IMR-90 (cell line): Measurements from ENCODE around the gene CACNA2D3. TPM values are rescaled to one million over a fixed set of nuclear protein-coding genes. Genes with fewer than 3 reads are reported as not detected.

Source experiments
- ATAC-seq: fragments of 200-7000 bp; cut with Tn5 transposase; 2 replicates; pipeline ENCODE4 v1.9.1; 2020; ENCODE audit warnings: low read depth, mild to moderate bottlenecking, moderate library complexity
- BruUV-seq: library from RNA; stranded (reverse); fragments of 400-500 nt; replicated peaks from 2 replicates; lab custom pipeline; 2021; lab: Mats Ljungman, UMichigan
- CTCF ChIA-PET: fragments of 300-600 bp; formaldehyde crosslinking; extraction: SDS; loops from one replicate; lab custom pipeline; 2021; ENCODE audit warnings: antibody characterized with exemption; lab: Yijun Ruan, JAX
- POLR2A ChIA-PET: fragments of 300-600 bp; sonication (Branson Sonifier 250); formaldehyde crosslinking; loops from one replicate; lab custom pipeline; 2022; ENCODE audit warnings: antibody characterized with exemption; ENCODE audit not compliant: unreplicated experiment; lab: Charles Lee
- DNase-seq: peaks from one replicate; pipeline ENCODE4 v3.0.0; 2013
- H2AFZ ChIP-seq: replicated peaks from 2 replicates; pipeline ENCODE3; 2013; ENCODE audit warnings: low read length, mild to moderate bottlenecking; ENCODE audit not compliant: poor library complexity
- H2AK5ac ChIP-seq: 2 replicates; pipeline ENCODE4 v1.6.1; 2013; ENCODE audit warnings: low read depth, low read length, inconsistent platforms
- H2AK9ac ChIP-seq: replicated peaks from 2 replicates; pipeline ENCODE3; 2013; ENCODE audit warnings: mild to moderate bottlenecking, low read depth, low read length, moderate library complexity; ENCODE audit not compliant: poor library complexity
- H2BK120ac ChIP-seq: 2 replicates; pipeline ENCODE4 v1.6.1; 2013; ENCODE audit warnings: low read depth, low read length, inconsistent platforms
- H2BK15ac ChIP-seq: 3 replicates; pipeline ENCODE4 v1.6.1; 2013; ENCODE audit warnings: low read depth, low read length, inconsistent platforms
- H2BK20ac ChIP-seq: 2 replicates; pipeline ENCODE4 v1.6.1; 2013; ENCODE audit warnings: low read depth, mild to moderate bottlenecking, inconsistent platforms, low read length, moderate library complexity
- H2BK5ac ChIP-seq: 2 replicates; pipeline ENCODE4 v1.6.1; 2013; ENCODE audit warnings: mild to moderate bottlenecking, low read depth, low read length, inconsistent platforms; ENCODE audit not compliant: poor library complexity, severe bottlenecking
- H3K14ac ChIP-seq: replicated peaks from 2 replicates; pipeline ENCODE4 v1.6.1; 2013; ENCODE audit warnings: low read depth, low read length, inconsistent platforms
- H3K18ac ChIP-seq: 2 replicates; pipeline ENCODE4 v1.6.1; 2013; ENCODE audit warnings: low read depth, low read length, control low read depth
- H3K23ac ChIP-seq: 2 replicates; pipeline ENCODE4 v1.6.1; 2013; ENCODE audit warnings: low read depth, low read length, inconsistent platforms
- H3K27ac ChIP-seq: 2 replicates; pipeline ENCODE4 v1.5.1; 2013; ENCODE audit warnings: mild to moderate bottlenecking, control low read depth, low read length; ENCODE audit not compliant: insufficient read depth
- H3K27me3 ChIP-seq: 2 replicates; pipeline ENCODE4 v1.6.1; 2013; ENCODE audit warnings: low read length; ENCODE audit not compliant: control insufficient read depth, insufficient read depth
- H3K36me3 ChIP-seq: 2 replicates; pipeline ENCODE4 v1.6.1; 2013; ENCODE audit warnings: low read length, mixed read lengths; ENCODE audit not compliant: control insufficient read depth, insufficient read depth
- H3K4ac ChIP-seq: 2 replicates; pipeline ENCODE4 v1.6.1; 2013; ENCODE audit warnings: low read depth, low read length, inconsistent platforms
- H3K4me1 ChIP-seq: 2 replicates; pipeline ENCODE4 v1.6.1; 2013; ENCODE audit warnings: low read length, mixed read lengths; ENCODE audit not compliant: control insufficient read depth, insufficient read depth
- H3K4me2 ChIP-seq: 2 replicates; pipeline ENCODE4 v1.6.1; 2013; ENCODE audit warnings: low read depth, mild to moderate bottlenecking, control low read depth, low read length, moderate library complexity
- H3K4me3 ChIP-seq: 2 replicates; pipeline ENCODE4 v1.5.1; 2013; ENCODE audit warnings: low read depth, mild to moderate bottlenecking, control low read depth, low read length, moderate library complexity; ENCODE audit not compliant: insufficient read depth
- H3K56ac ChIP-seq: 2 replicates; pipeline ENCODE4 v1.6.1; 2013; ENCODE audit warnings: low read length, inconsistent platforms; ENCODE audit not compliant: insufficient read depth; ENCODE audit errors: extremely low read depth
- H3K79me1 ChIP-seq, 2 experiments: 2 replicates each; pipeline ENCODE4 v1.6.1; 2013; ENCODE audit warnings: low read length in 2 of 2, inconsistent platforms in 1 of 2, low read depth in 1 of 2
- H3K9ac ChIP-seq: 2 replicates; pipeline ENCODE4 v1.6.1; 2013; ENCODE audit warnings: low read depth, low read length, control low read depth
- H3K9me1 ChIP-seq: 2 replicates; pipeline ENCODE4 v1.6.1; 2013; ENCODE audit warnings: low read length, inconsistent platforms; ENCODE audit not compliant: insufficient read depth
- H3K9me3 ChIP-seq: 2 replicates; pipeline ENCODE4 v1.6.1; 2013; ENCODE audit warnings: low read length; ENCODE audit not compliant: control insufficient read depth, insufficient read depth
- H4K20me1 ChIP-seq: 2 replicates; pipeline ENCODE4 v1.6.1; 2013; ENCODE audit warnings: low read length, inconsistent platforms; ENCODE audit not compliant: insufficient read depth
- H4K5ac ChIP-seq: 2 replicates; pipeline ENCODE4 v1.6.1; 2013; ENCODE audit warnings: mild to moderate bottlenecking, low read depth, low read length, control low read depth
- H4K8ac ChIP-seq, 2 experiments: 2 replicates each; pipeline ENCODE4 v1.6.1; 2013; ENCODE audit warnings: low read depth in 2 of 2, low read length in 2 of 2, control low read depth in 1 of 2, inconsistent platforms in 1 of 2
- H4K91ac ChIP-seq: 2 replicates; pipeline ENCODE4 v1.6.1; 2013; ENCODE audit warnings: low read depth, low read length, inconsistent platforms; ENCODE audit not compliant: insufficient read depth
- BHLHE40 ChIP-seq: fragments of 150-350 bp; IDR thresholded peaks from 2 replicates; pipeline ENCODE4 v1.6.1; 2016; ENCODE audit warnings: mild to moderate bottlenecking, low read depth, low read length
- WGBS, 2 experiments: methylation state at CpG; one replicate each; pipeline versions ENCODE4 v1.1.5 to v1.1.7; 2013; ENCODE audit warnings: missing lambda C conversion rate in 2 of 2; ENCODE audit not compliant: insufficient read length in 1 of 2; ENCODE audit errors: extremely low coverage in 2 of 2; 5-methylcytosine and 5-hydroxymethylcytosine counted together
- dilution Hi-C: fragments of 300-500 bp; cut with HindIII; formaldehyde crosslinking; loops from one replicate; pipeline ENCODE4 v1.14.3; 2018; ENCODE audit warnings: low sequenced_read_pairs; ENCODE audit not compliant: unreplicated experiment
- in situ Hi-C: fragments of 300-500 bp; cut with MboI; formaldehyde crosslinking; loops from 3 replicates; pipeline ENCODE4 v1.14.3; 2019; ENCODE audit warnings: low sequenced_read_pairs, inconsistent platforms, mixed read lengths
- intact Hi-C: fragments of 100-400 bp; cut with micrococcal nuclease; formaldehyde crosslinking; loops from 2 replicates; pipeline ENCODE4 v1.10.0; 2022
- polyA plus RNA-seq, 3 experiments: library from polyadenylated mRNA; depleted of rRNA; stranded (reverse); fragments of >200 nt; gene quantifications; 2 replicates each; pipeline ENCODE4 v1.2.3, GENCODE V29; 2012; ENCODE audit warnings: low replicate concordance in 1 of 3
- total RNA-seq: library from RNA; depleted of rRNA; stranded (reverse); fragments of >200 nt; gene quantifications from 2 replicates; pipeline ENCODE4 v1.2.3, GENCODE V29; 2012

CACNA2D3 gene
- total and polyA plus RNA-seq, 2 of the 4 experiments (the other 2 are of a cell fraction): 0.36 to 0.41 TPM

DNA sequence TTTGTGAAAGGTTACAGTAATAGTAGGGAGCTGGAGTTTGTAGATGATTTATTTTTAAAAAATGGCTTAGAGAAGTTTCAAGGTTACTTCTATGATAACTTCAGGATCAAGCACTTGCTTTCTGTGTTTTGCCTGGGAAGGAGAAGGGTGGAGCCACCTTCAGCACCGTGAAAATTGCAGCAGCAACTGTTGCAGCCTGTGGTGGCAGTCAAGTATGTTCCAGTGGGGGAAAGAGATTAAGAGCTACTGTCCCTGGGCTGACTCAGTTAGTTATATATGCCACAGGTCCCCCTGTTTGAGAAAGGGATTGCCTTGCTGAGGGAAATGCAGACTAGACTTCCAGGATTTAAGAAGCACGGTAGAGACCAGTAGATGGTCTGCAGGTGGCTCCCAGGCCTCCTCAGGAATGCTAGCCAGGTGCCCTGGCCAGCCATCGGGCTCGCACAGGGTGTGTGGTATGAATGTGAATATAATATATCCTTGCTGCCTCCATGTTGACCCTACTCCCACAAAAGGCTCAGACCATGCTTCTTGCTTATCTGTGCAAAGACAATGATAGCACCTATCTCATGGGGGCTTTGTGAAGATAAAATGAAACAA is 389.5 kb downstream of the CACNA2D3 start:
- CTCF ChIA-PET: no interaction called here
- no peaks in the 10 kb centered on the region for H3K27me3 ChIP-seq
- dilution Hi-C loops (no loop called here), in situ Hi-C loops (no loop called here), intact Hi-C loops (no loop called here)
- H2AFZ ChIP-seq: no peak overlapping the region
- H3K9me3 ChIP-seq: peaks cover 3% of the 10 kb centered on the region; the same call in 1 of the 2 replicates
- H3K9me1 ChIP-seq: no peaks in the 10 kb centered on the region
- H2BK15ac ChIP-seq: no peak overlapping the region
- no peak overlapping the region for H2BK120ac ChIP-seq
- 0% methylated on average over 1 of the region's 4 CpGs; no CpG with 5 or more reads in 1 of the 2 experiments for WGBS, 2 experiments
- no peak overlapping the region for H3K56ac ChIP-seq
- H3K27ac ChIP-seq: no peak overlapping the region
- H4K91ac ChIP-seq: no peak overlapping the region
- no peak overlapping the region for H4K5ac ChIP-seq
- no peak overlapping the region for H3K4me3 ChIP-seq
- no peak overlapping the region for H3K4me2 ChIP-seq
- no peak overlapping the region for H3K9ac ChIP-seq
- H3K36me3 ChIP-seq: no peaks in the 10 kb centered on the region
- no peak overlapping the region for H2BK5ac ChIP-seq
- no peak overlapping the region for H2BK20ac ChIP-seq
- no peak overlapping the region for H3K14ac ChIP-seq
- no peak overlapping the region for H2AK5ac ChIP-seq
- no peak overlapping the region for H3K18ac ChIP-seq
- H4K8ac ChIP-seq: no peak overlapping the region
- no peak for ATAC-seq
- H3K23ac ChIP-seq: no peak overlapping the region
- H2AK9ac ChIP-seq: no peak overlapping the region
- BruUV-seq: no TSS peak
- no peak for TF ChIP-seq BHLHE40
- H3K4ac ChIP-seq: no peak overlapping the region
- DNase-seq: no peak
- H3K4me1 ChIP-seq: no peaks in the 10 kb centered on the region
- POLR2A ChIA-PET: no interaction called here
- no peaks in the 10 kb centered on the region for H4K20me1 ChIP-seq
- no peaks in the 10 kb centered on the region for H3K79me1 ChIP-seq
